Stimulated activated naive CD4-positive, alpha-beta T cell treated with Interleukin-2 at 50 U/mL for 16 hours (primary cell): ENCODE results near the gene EXTL1.

Experiments
- DNase-seq: peaks from one replicate; lab custom pipeline; 2025; lab: John Stamatoyannopoulos, UW

EXTL1 gene

GRCh38 chr1:26025060-26025459 lies 3.5 kb downstream of the EXTL1 start:
- no peak for DNase-seq

GRCh38 chr1:26025517-26025916 lies 3.9 kb downstream of the EXTL1 start:
- no peak for DNase-seq

- DNase-seq = no peak
Measured at GRCh38 chr1:26027716-26028489, 6.3 kb downstream of the EXTL1 start.

GRCh38 chr1:26028490-26028980 lies 7.0 kb downstream of the EXTL1 start:
- DNase-seq = no peak

- DNase-seq = no peak
Measured at GRCh38 chr1:26029054-26029863, 7.7 kb downstream of the EXTL1 start.

GRCh38 chr1:26029864-26030481 lies 8.4 kb downstream of the EXTL1 start:
- no peak for DNase-seq

- DNase-seq = no peak
Measured at GRCh38 chr1:26031196-26031595, 9.6 kb downstream of the EXTL1 start.

- no peak for DNase-seq
Measured at GRCh38 chr1:26031611-26032220, 10.1 kb downstream of the EXTL1 start.

GRCh38 chr1:26032656-26033357 lies 11.2 kb downstream of the EXTL1 start:
- no peak for DNase-seq

- DNase-seq = no peak
Measured at GRCh38 chr1:26034504-26035202, 13.1 kb downstream of the EXTL1 start.

- DNase-seq = peak; percentile 92
Measured at GRCh38 chr1:26035203-26035958, 13.8 kb downstream of the EXTL1 start.

GRCh38 chr1:26035959-26036755 lies 14.6 kb downstream of the EXTL1 start:
- peak; percentile 64 for DNase-seq

- no peak for DNase-seq
Measured at GRCh38 chr1:26036756-26037281, 15.2 kb downstream of the EXTL1 start.

- no peak for DNase-seq
Measured at GRCh38 chr1:26037904-26038303, 16.3 kb downstream of the EXTL1 start.

GRCh38 chr1:26038477-26038876 lies 16.9 kb downstream of the EXTL1 start:
- no peak for DNase-seq

- DNase-seq = no peak
Measured at GRCh38 chr1:26038904-26039303, 17.3 kb downstream of the EXTL1 start.

GRCh38 chr1:26041401-26041800 lies 19.8 kb downstream of the EXTL1 start:
- no peak for DNase-seq

GRCh38 chr1:26041978-26042377 lies 20.4 kb downstream of the EXTL1 start:
- no peak for DNase-seq

- DNase-seq = no peak
Measured at GRCh38 chr1:26043765-26044164, 22.2 kb downstream of the EXTL1 start.
